HG03045 (cell line): Measurements from ENCODE around the gene FKBP1C.
"Not testable (repeated sequence)": the region's sequence is repeated elsewhere in the genome, so short reads cannot be mapped to it uniquely, and the experiment has no call there.

Experiments used
- ATAC-seq: cut with Tn5 transposase; IDR thresholded peaks from one replicate; pipeline ENCODE4 v1.9.1; 2021; ENCODE audit warnings: mild to moderate bottlenecking, moderate library complexity; ENCODE audit not compliant: unreplicated experiment

The FKBP1C gene

DNA sequence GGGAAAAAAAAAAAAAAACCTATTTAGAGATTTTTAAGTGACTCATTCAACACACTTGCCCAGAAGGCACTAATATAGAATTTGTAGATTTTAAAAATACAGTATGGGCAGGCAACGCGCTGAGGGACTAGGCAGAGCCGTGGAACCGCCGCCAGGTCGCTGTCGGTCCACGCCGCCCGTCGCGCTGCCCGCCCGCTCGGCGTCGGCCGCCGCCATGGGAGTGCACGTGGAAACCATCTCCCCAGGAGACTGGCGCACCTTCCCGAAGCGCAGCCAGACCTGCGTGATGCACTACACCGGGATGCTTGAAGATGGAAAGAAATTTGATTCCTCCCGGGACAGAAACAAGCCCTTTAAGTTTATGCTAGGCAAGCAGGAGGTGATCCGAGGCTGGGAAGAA is at the start of gene FKBP1C:
Gene FKBP1C (plus strand): TSS at position 127 of the 400 bp plus-strand sequence.
- not testable (repeated sequence) for ATAC-seq

DNA sequence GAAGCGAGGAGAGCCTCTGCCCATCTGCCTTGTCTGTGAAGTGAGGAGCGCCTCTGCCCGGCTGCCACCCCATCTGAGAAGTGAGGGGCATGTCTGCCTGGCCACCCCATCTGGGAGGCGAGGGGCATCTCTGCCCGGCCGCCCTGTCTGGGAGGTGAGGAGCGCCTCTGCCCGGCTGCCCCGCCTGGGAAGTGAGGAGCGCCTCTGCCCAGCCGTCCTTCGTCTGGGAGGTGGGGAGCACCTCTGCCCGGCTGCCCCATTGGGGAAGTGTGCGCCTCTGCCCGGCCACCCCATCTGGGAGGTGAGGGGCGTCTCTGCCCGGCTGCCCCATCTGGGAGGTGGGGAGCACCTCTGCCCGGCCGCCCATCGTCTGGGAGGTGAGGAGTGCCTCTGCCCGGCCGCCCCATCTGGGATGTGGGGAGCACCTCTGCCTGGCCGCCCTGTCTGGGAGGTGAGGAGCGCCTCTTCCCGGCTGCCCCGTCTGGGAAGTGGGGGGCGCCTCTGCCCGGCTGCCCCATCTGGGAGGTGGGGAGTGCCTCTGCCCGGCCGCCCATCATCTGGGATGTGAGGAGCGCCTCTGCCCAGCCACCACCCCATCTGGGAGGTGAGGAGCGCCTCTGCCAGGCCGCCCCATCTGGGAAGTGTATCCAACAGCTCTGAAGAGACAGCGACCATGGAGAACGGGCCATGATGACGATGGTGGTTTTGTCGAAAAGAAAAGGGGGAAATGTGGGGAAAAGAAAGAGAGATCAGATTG is 47.0 kb upstream of the FKBP1C start:
- not testable (repeated sequence) for ATAC-seq

DNA sequence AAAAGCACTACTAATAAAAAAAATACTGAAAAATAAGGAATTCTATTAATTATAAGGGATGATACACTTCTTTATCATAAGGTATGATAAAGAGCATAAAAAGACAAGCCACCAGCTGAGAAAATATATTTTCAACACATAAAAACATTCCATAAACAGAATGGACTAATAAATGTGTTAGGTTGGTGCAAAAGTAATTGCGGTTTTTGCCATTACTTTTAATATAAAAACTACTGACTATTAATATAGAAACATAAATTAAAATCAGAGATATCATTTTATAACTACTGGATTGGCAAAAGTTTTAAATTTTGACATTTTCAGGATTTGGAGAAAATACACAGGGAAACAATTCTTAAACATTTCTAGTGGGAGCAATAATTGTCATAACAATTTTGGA is 37.1 kb upstream of the FKBP1C start:
- ATAC-seq = no peak

DNA sequence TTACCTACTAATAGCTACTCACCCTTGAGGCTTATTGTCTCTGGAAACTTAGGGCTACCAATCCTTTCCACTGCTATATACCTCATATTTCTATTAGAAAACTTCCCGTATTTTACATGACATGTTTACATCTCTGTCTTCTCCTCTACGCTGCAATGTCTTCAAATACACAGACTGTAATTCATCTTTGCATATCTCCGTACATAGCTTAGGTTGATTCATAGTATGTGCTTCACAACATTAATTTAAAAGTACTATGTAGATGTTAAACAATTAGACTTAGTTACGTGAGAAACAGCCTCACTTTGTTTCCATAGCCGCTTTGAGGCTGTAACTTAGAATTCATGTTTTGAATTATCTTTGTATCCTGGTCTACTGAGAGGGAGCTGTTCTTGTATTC is 35.1 kb upstream of the FKBP1C start:
- ATAC-seq = no peak

DNA sequence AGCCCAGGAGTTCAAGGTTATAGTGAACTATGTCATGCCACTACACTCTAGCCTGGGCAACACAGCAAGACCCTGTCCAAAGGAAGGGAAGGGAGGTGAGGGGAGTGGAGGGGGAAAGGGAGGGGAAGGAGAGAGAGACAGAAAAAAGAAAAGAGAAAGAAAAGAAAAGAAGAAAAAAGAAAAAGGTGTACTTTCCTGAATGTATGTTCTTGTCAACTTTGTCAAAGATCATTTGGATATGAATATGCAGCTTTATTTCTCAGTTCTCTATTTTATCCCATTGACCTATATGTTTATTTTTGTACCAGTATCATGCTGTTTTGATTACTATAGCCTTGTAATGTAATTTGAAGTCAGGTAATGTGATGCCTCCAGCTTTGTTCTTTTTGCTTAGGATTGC is 30.9 kb upstream of the FKBP1C start:
- no peak for ATAC-seq

DNA sequence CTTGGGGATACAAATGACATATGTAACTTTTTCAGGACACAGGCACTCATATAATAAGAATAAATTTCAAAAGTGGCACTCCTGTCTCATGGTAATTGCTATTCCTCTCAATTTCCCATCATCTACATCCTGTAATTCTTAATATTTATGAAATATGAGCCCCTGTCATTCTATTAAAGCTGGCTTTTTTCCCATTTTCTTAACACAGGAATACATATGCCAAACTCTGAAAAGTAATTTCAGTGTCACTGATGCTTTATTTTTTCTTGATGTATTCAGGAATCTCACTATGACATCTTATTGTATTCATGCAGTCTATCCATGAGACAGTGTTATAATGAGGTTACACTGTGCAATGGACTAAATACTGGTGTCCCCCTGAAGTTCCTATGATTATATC is 24.3 kb upstream of the FKBP1C start:
- ATAC-seq = no peak

DNA sequence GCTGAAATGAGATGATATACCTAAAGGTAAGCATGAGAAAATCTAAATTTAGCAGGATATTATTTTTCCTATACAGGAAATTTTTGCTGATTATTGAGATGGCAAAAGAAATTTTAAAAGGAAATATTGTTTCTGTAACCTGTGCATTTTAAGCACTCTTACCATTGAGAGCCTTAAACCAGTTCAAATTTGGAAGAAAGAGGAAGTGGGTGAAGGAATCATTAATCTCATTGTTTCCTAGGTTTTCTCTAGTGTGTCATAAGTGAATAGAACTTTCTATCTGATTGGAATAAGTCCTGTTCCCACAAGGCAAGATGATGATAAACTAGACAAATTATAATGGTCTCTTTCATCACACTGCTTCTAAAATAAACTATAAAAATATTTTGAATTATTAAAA is 22.4 kb upstream of the FKBP1C start:
- ATAC-seq = no peak

DNA sequence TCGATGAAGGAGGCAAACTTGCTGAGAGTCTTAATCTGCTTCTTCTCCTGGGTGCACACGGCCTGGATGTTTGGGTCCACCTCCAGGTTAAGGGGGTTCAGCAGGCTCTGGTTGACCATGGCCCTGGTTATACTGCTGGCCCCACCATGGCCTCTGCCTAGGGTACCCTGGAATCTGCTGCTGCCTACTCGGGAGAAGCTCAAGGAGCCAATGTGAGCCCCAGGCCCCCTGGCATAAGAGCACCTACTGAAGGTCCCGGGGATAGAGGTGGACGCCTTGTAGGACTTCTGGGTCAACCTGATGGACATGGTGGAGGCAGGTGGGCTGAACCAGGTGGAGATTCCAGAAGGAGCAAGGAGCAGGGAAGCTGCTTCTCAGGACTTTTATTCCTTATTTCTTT is 17.9 kb upstream of the FKBP1C start:
- ATAC-seq = no peak

DNA sequence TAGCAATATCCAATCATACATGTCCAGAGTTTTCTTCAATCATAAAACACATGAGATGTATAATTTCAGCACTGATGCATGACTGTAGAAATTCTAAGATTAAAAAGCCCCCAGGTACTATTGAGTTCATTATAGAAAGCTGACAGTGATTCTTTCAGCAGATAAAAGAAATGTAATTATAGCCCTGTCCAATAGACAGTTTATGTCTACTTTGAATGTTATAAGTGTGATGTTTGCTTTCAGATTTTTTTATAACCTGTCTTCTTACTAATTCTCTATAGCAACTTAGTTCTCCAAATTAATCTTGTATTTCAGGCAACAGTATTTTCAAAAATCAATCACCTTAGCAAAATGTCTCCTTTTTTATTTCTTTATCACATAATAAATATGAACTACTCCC is 13.5 kb upstream of the FKBP1C start:
- no peak for ATAC-seq

DNA sequence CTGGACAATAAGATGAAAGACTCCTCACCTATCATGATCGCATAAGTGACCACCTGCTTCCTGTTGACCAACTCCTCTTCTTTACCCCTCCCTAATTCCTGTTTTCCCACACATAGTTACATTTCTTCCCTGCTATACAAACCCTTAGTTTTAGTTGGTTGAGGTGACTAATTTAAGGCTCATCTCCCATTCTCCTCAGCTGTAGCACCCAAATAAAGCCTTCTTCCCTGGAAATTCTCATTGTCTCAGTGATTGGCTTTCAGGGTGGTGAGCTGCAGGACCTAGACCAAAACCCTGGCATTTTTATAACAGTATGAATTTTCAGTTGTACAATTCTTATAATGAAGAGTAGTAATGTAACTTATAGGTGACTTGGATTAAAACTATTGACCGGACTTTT is 2.1 kb downstream of the FKBP1C start:
- no peak for ATAC-seq

DNA sequence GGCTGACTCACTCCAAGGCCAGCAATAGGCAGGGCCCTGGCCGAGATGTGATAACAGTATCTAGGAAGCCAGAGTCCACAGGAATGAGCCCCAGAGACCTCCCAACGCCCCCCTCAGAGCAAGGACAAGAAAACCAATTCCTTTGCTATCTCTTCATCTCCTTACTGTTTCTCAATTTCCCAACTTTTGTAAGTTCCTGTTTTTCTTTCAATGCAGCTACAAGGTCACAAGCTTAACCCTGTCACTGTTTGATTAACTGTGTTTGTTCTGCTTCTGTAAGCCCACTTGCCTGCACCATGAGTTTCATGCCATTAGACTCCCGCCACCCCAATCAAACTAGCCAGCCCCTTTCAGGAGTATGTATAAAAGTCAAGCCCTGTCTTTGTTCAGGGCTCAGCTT is 3.5 kb downstream of the FKBP1C start:
- no peak for ATAC-seq

DNA sequence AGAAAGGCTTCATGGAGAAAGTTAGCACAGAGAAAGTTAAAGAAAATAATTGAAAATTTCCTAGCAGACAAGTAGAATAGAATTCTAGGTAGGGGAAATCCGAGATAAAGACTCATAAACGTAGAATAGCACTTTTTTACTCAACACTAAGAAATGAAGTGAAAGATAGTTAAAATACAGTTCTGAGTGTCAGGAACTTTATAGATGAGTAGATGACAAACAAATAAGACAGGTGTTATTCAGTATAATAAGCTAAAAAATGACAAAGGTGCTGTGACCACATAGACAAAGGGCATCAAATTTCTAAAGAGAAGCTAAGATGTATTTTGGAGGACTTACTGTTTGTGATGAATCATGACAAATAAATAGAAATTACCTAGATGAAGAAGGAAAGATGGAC is 12.9 kb downstream of the FKBP1C start:
- no peak for ATAC-seq

DNA sequence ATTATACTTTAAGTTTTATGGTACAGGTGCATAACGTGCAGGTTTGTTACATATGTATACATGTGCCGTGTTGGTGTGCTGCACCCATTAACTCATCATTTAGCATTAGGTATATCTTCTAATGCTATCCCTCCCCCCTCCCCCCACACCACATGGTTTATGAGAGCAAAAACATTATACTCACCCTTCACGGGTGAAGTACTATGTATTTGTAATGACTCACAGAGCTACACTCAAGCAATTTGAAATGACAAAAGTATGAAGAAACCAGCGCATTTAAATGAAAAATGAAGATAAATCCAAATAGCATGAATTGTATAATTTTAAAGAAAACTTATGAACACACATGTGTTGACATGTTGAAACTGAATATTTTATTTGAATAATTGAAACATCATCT is 14.7 kb downstream of the FKBP1C start:
- not testable (repeated sequence) for ATAC-seq

DNA sequence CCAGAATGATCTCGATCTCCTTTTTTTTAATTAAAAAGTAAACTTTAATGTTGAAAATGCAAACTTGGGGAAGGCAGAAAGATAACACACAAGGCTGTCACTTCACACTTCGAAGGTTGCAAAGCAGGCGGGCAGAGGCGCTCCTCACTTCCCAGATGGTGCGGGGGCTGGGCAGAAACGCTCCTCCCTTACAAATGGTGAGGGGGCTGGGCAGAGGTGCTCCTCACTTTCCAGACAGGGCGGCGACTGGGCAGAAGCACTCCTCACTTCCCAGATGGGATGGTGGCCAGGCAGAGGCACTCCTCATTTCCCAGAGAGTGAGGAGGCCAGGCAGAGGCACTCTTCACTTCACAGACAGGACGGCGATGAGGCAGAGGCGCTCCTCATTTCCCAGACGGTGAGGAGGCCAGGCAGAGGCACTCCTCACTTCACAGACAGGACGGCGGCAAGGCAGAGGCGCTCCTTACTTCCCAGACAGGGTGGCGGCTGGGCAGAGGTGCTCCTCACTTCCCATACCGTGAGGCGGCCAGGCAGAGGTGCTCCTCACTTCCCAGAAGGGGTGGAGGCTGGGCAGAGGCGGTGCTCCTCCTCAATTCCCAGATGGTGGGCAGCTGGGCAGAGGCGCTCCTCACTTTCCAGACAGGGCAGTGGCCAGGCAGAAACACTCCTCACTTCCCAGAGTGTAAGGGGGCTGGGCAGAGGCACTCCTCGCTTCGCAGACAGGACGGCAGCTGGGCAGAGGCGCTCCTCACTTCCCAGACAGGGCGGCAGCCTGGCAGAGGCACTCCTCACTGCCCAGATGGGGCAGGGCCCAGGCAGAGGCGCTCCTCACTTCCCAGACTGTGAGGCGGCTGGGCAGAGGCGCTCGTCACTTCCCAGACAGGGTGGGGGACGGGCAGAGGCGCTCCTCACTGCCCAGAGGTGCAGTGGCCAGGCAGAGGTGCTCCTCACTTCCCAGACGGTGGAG is 16.9 kb downstream of the FKBP1C start:
- not testable (repeated sequence) for ATAC-seq

DNA sequence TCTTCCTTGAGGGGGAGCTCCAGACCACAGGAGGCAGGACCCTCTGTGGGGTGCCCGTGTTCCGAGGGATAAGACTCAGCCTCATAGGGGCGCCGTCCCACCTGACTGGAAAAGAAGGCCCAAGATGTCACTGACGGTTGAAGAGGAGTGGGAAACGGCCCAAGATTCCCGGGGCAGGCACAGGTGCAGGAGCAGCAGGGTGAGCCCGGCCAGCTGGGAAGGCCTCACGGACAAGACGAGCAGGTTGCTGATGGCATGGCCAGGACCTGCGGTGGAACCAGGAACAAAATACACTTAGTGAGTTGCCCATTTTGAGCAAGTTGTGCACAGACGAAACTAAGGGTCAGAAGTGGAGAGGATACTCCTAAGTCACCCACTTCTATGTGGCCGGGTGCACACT is 18.8 kb downstream of the FKBP1C start:
- not testable (repeated sequence) for ATAC-seq

DNA sequence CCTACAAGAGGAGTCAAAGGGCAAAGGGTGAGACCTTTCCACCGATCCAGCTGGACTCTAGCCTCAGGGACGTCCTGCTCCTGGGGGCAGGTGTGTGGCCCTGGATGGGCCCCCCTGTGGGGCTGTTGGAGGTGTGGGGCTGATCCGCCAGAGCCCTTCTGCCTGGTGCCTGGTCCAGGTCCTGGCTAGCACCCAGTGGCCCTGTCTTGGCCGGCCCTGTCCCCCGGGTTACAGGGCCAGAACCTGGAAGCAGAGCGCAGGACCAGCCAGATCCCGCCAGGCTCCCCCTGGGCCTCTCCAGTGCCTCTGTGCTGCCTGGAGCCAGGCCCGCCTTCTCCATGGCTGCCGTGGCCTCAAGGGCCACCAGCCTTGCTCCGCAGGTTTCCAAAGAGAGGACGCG is 19.2 kb downstream of the FKBP1C start:
- not testable (repeated sequence) for ATAC-seq

DNA sequence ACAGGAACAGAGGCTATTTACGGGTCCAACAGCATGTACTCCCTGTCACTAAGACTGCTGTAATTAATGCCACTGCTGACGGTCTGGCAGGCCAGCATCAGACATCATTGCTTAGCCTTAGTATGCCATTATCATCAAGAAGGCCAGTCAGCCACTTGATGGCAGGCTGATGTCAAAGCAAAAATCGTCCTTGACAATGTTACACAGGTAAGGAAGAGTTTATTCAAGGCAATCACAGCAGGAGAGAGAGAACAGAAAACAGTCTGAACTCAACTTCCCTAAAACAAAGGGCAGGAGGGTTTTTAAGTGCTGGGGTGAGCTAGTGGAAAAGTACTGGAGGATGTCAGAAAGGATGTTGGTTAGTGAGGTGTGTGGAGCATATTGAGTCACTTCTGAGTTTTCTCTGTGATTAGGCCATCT is 25.1 kb downstream of the FKBP1C start:
- no peak for ATAC-seq

DNA sequence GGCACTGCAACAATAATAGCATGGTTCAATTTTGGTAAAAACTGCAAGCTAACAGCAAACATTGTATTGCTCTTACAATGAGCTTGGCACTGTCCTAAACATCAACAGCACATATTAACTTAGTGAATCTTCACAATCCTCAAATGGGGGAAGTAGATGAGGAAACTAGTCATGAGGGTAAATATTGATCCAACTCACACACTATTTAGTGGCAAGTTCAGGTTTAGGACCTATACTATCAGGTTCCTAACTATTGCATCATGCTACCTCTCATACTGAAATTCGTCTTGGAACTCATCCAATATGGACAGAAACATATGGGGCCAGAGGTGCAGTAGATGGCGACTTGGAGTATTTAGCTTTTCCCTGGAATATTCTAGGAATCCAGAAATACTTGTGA is 34.2 kb downstream of the FKBP1C start:
- no peak for ATAC-seq

DNA sequence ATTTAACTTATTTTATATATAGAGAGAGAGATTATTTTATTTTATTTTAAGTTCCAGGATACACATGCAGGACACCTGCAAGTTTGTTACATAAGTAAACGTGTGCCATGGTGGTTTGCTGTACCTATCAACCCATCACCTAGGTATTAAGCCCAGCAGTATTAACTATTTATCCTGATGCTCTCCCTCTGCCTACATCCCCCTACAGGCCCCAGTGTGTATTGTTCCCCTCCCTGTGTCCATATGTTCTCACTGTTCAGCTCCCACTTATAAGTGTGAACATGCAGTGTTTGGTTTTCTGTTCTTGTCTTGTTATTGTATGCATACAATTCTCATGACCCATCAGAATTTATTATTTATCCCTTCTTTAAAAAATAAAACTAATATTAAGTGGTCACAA is 34.6 kb downstream of the FKBP1C start:
- no peak for ATAC-seq

DNA sequence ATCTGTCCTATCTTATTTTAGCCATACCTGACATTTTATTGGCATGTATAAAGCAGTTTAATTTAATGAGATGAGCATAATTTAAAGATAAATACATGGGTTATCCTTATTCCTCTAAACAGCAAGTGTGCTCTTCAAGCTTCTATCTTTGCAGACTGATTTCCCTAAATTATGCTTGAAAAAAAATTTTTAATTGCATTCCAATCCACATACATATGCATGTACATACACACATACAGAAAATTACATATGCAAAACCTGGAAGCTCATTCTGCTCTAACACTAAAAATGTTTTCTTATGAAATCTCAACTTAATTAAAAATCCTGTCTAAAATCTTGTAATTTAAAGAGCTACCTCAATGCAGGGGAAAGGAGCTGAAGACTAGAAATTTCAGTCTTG is 35.3 kb downstream of the FKBP1C start:
- no peak for ATAC-seq

DNA sequence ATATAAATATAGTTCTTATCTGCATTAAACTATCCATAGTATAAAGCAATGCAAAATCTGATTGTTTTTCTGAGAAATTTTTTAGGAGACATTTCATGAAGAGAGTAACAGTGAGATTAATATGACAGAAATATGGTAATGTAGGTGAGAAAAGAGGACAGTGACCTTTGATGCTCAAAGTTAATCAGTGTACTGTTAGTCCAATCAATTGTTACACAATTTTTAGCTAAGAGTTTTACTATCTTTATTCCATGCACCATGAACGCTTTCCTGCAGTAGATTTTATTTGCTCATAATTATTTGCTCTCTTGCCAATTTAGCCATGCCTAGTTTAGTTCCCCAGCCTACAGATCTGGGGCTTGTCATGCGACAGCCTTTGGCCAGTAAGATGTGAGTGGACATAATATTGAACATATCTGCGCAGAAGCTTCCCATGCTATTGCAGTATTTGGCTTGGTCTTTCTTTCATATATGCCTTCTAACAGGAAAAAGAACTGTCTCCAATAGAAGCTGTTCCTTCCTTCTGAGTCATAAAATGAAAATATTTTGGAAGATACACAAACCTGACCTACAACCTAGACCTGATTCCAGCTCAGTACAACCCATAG is 38.7 kb downstream of the FKBP1C start:
- ATAC-seq = no peak

DNA sequence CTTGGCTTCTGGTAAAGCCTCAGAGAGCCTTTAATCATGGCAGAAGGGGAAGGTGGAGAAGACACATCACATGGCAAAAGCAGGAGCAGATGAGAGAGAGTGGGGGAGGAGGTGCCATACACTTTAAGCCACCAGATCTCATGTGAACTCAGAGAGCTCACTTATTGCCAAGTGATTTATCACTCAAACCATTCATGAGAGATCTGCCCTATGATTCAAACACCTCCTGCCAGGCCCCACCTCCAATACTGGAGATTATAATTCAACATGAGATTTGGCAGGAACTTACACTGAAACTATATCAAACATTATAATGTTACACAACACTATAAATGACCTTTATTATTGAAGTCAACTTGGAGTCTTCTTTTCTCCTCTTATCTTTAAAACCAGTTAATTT is 47.9 kb downstream of the FKBP1C start:
- no peak for ATAC-seq
